ENCODE results near the gene NID1.

DNA sequence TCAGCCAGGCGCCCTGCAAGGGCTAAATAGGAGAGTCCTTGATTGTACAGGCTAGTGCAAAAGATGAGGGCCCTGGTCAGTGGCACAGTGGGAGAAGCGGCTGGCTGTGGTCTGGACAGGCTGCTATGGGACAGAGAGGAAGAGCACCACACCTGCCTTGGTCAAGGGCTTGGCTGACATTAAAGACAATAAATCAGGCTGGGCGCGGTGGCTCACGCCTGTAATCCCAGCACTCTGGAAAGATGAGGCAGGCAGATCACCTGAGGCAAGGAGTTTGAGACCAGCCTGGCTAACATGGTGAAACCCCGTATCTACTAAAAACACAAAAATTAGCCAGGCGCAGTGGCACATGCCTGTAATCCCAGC is 62.9 kb downstream of the NID1 start:
- TF ChIP-seq, protein P1, sequence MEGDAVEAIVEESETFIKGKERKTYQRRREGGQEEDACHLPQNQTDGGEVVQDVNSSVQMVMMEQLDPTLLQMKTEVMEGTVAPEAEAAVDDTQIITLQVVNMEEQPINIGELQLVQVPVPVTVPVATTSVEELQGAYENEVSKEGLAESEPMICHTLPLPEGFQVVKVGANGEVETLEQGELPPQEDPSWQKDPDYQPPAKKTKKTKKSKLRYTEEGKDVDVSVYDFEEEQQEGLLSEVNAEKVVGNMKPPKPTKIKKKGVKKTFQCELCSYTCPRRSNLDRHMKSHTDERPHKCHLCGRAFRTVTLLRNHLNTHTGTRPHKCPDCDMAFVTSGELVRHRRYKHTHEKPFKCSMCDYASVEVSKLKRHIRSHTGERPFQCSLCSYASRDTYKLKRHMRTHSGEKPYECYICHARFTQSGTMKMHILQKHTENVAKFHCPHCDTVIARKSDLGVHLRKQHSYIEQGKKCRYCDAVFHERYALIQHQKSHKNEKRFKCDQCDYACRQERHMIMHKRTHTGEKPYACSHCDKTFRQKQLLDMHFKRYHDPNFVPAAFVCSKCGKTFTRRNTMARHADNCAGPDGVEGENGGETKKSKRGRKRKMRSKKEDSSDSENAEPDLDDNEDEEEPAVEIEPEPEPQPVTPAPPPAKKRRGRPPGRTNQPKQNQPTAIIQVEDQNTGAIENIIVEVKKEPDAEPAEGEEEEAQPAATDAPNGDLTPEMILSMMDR (IDR thresholded peaks at IDR 0.05; ENCODE audit: low read depth, low read length, missing input control): no peak
- TF ChIP-seq RAD21 (IDR thresholded peaks at IDR 0.05) (no peak), HNF4A (conservative IDR thresholded peaks at IDR 0.05) (no peak), JUND (IDR thresholded peaks at IDR 0.05) (no peak), GABPA (IDR thresholded peaks at IDR 0.05 in 1 of 2, conservative IDR thresholded peaks at IDR 0.05 in 1 of 2) (no peak), SP1 (IDR thresholded peaks at IDR 0.05) (no peak)
- TF ChIP-seq, protein P2, sequence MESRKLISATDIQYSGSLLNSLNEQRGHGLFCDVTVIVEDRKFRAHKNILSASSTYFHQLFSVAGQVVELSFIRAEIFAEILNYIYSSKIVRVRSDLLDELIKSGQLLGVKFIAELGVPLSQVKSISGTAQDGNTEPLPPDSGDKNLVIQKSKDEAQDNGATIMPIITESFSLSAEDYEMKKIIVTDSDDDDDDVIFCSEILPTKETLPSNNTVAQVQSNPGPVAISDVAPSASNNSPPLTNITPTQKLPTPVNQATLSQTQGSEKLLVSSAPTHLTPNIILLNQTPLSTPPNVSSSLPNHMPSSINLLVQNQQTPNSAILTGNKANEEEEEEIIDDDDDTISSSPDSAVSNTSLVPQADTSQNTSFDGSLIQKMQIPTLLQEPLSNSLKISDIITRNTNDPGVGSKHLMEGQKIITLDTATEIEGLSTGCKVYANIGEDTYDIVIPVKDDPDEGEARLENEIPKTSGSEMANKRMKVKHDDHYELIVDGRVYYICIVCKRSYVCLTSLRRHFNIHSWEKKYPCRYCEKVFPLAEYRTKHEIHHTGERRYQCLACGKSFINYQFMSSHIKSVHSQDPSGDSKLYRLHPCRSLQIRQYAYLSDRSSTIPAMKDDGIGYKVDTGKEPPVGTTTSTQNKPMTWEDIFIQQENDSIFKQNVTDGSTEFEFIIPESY (IDR thresholded peaks at IDR 0.05): no peak
